Liver (tissue), 3 donors: ENCODE data around the gene POLN.

Source experiments
- CTCF ChIP-seq: fragments of 150-350 bp; IDR thresholded peaks from 2 replicates; pipeline ENCODE4 v1.5.1; 2017; ENCODE audit warnings: improper control_type of control experiment, low read depth, low read length; ENCODE audit not compliant: missing input control
- HNF4G ChIP-seq: IDR thresholded peaks from 2 replicates; pipeline ENCODE4 v1.6.1; 2016; ENCODE audit warnings: antibody characterized with exemption
- TF ChIP-seq, protein P1 (sequence below): IDR thresholded peaks from 2 replicates; pipeline ENCODE4 v1.6.1; 2016; ENCODE audit warnings: antibody characterized with exemption, mild to moderate bottlenecking
- donor health status: healthy.
- donor health status: healthy.

DNA sequence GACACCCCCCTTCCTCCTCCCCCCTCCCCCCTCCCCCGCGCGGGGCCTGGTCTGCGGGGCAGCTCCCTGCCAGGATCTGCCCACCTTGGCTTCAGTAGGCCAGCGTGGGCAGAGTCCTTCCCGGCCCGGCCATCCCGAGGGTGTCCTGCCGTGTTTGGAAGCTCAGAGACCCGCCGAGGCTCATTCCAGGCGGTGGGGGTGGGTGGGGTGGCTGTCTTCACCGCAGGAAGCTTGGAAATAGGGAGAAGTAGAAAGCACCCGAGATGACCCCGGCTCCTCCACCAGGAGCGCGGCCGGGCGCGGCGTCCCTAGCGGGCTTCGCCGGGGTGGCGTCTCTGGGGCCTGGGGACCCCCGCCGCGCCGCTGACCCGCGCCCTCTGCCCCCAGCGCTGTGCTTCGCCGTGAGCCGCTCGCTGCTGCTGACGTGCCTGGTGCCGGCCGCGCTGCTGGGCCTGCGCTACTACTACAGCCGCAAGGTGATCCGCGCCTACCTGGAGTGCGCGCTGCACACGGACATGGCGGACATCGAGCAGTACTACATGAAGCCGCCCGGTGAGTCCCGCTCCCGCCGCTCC is 181.2 kb downstream of the POLN start:
- TF ChIP-seq HNF4G (no peak), CTCF (no peak)
- TF ChIP-seq, protein P1, sequence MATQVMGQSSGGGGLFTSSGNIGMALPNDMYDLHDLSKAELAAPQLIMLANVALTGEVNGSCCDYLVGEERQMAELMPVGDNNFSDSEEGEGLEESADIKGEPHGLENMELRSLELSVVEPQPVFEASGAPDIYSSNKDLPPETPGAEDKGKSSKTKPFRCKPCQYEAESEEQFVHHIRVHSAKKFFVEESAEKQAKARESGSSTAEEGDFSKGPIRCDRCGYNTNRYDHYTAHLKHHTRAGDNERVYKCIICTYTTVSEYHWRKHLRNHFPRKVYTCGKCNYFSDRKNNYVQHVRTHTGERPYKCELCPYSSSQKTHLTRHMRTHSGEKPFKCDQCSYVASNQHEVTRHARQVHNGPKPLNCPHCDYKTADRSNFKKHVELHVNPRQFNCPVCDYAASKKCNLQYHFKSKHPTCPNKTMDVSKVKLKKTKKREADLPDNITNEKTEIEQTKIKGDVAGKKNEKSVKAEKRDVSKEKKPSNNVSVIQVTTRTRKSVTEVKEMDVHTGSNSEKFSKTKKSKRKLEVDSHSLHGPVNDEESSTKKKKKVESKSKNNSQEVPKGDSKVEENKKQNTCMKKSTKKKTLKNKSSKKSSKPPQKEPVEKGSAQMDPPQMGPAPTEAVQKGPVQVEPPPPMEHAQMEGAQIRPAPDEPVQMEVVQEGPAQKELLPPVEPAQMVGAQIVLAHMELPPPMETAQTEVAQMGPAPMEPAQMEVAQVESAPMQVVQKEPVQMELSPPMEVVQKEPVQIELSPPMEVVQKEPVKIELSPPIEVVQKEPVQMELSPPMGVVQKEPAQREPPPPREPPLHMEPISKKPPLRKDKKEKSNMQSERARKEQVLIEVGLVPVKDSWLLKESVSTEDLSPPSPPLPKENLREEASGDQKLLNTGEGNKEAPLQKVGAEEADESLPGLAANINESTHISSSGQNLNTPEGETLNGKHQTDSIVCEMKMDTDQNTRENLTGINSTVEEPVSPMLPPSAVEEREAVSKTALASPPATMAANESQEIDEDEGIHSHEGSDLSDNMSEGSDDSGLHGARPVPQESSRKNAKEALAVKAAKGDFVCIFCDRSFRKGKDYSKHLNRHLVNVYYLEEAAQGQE: no peak
